ENCODE measurements around the gene N4BP2L2. TPM values are rescaled to one million over a fixed set of nuclear protein-coding genes. Genes with fewer than 3 reads are reported as not detected.

Gene N4BP2L2
- total RNA-seq, 1 experiment from 2014 or later, result 92.7 TPM

GRCh38 chr13:32430018-32430747 lies 108.4 kb downstream of the N4BP2L2 start:
- Histone ChIP-seq H3K36me3 (ENCODE audit: control insufficient read depth in 1 of 2, insufficient read depth in 2 of 2, low read length in 2 of 2) (0 out of 4 replicates have a peak, but pooled peaks cover 0 to 2% of the 10 kb centered on the region in 2 experiments), H3K4me1 (ENCODE audit: control insufficient read depth in 1 of 2, insufficient read depth in 2 of 2, low read length in 2 of 2) (no peaks in the 10 kb centered on the region), H3K27me3 (ENCODE audit: insufficient read depth, low read length) (no peaks in the 10 kb centered on the region), H4K20me1 (ENCODE audit: insufficient read depth) (no peaks in the 10 kb centered on the region), H3K9me3 (ENCODE audit: control insufficient read depth in 1 of 2, insufficient read depth in 1 of 2, low read depth in 1 of 2, low read length in 2 of 2) (no peaks in the 10 kb centered on the region), H3K4me3 (replicated peaks in 1 of 2; ENCODE audit: low read depth in 1 of 2, low read length in 2 of 2) (no peak overlapping the region), H3K9ac (ENCODE audit: low read length) (no peak overlapping the region), H3K79me2 (ENCODE audit: insufficient read depth, low read length) (no peaks in the 10 kb centered on the region), H3K4me2 (ENCODE audit: low read length) (no peak overlapping the region), H3K27ac (ENCODE audit: low read depth, low read length) (no peak overlapping the region), H3K9me2 (ENCODE audit: insufficient read depth) (no peaks in the 10 kb centered on the region), H2AFZ (ENCODE audit: low read depth, low read length, poor library complexity, severe bottlenecking) (no peak overlapping the region)
- RAD21 ChIA-PET (ENCODE audit: low non-redundant PET in 1 of 2, low total read pairs in 2 of 2, uncharacterized antibody in 2 of 2, unreplicated experiment in 2 of 2), result no interaction called here
- intact Hi-C loops (cut with micrococcal nuclease), result no loop called here
- POLR2A ChIA-PET, result no interaction called here
- no peak for TF ChIP-seq EGR1 (IDR thresholded peaks at IDR 0.05; ENCODE audit: low read depth)
- TF ChIP-seq SP1 (IDR thresholded peaks at IDR 0.05; ENCODE audit: low read depth), result no peak
- TF ChIP-seq RAD21 (IDR thresholded peaks at IDR 0.05; ENCODE audit: low read depth), result no peak
- TF ChIP-seq ZNF274 (IDR thresholded peaks at IDR 0.05; ENCODE audit: low read depth, low read length), result no peak
- no peak for TF ChIP-seq EZH2 (IDR thresholded peaks at IDR 0.05)
- TF ChIP-seq SIN3A (IDR thresholded peaks at IDR 0.05; ENCODE audit: low read depth), result no peak
- TF ChIP-seq YY1 (IDR thresholded peaks at IDR 0.05; ENCODE audit: extremely low read depth, insufficient replicate concordance, low read depth, low read length), result no peak
- TF ChIP-seq TCF7L2 (IDR thresholded peaks at IDR 0.05; ENCODE audit: borderline replicate concordance, extremely low read depth, insufficient read depth, insufficient read length), result no peak
- TF ChIP-seq CEBPB (IDR thresholded peaks at IDR 0.05; ENCODE audit: low read depth), result no peak
- no peak for TF ChIP-seq ZFX (IDR thresholded peaks at IDR 0.05)
- no peak for TF ChIP-seq POLR2A (IDR thresholded peaks at IDR 0.05; ENCODE audit: borderline replicate concordance, extremely low read depth, insufficient read depth, insufficient read length)
- no peak for TF ChIP-seq MAX (IDR thresholded peaks at IDR 0.05)
- no peak for TF ChIP-seq SRF (IDR thresholded peaks at IDR 0.05; ENCODE audit: low read depth)
- TF ChIP-seq CTCF (IDR thresholded peaks at IDR 0.05 in 2 of 3, conservative IDR thresholded peaks at IDR 0.05 in 1 of 3; ENCODE audit: borderline replicate concordance in 1 of 3, insufficient read depth in 1 of 3, low read depth in 2 of 3, low read length in 2 of 3), result no peak
- TF ChIP-seq ATF3 (IDR thresholded peaks at IDR 0.05), result no peak
- no peak for TF ChIP-seq ELF1 (IDR thresholded peaks at IDR 0.05; ENCODE audit: borderline replicate concordance, low read depth)
- BruUV-seq (replicated peaks), result no TSS peak
- ATAC-seq (no peak), DNase-seq (ENCODE audit: low read depth, low spot score) (no peak)
- CTCF ChIA-PET, result no interaction called here

Measured in HCT116 (cell line).